GM23248 (cell line): Measurements from ENCODE around the gene IL12RB1. TPM values are rescaled to one million over a fixed set of nuclear protein-coding genes. Genes with fewer than 3 reads are reported as not detected.

Source experiments
- DNase-seq: peaks from one replicate; pipeline ENCODE4 v3.0.0-alpha.2; 2015
- H2AFZ ChIP-seq: fragments of 200-600 bp; sonication (generic); 2 replicates; pipeline ENCODE4 v1.6.1; 2016; ENCODE audit warnings: antibody characterized with exemption
- H3F3A ChIP-seq: fragments of 200-600 bp; sonication (generic); 2 replicates; pipeline ENCODE4 v1.6.1; 2016; ENCODE audit warnings: mild to moderate bottlenecking, antibody characterized with exemption, mixed run types; ENCODE audit not compliant: insufficient read depth
- H3K27ac ChIP-seq: fragments of 200-600 bp; sonication (generic); 2 replicates; pipeline ENCODE4 v1.5.1; 2016; ENCODE audit warnings: mild to moderate bottlenecking
- H3K27me3 ChIP-seq: fragments of 200-600 bp; sonication (generic); replicated peaks from 2 replicates; pipeline ENCODE4 v1.6.1; 2016; ENCODE audit warnings: mild to moderate bottlenecking; ENCODE audit not compliant: insufficient read depth
- H3K36me3 ChIP-seq: fragments of 200-600 bp; sonication (generic); 2 replicates; pipeline ENCODE4 v1.6.1; 2016; ENCODE audit warnings: low read depth, mild to moderate bottlenecking
- H3K4me1 ChIP-seq: fragments of 200-600 bp; sonication (generic); 2 replicates; pipeline ENCODE4 v1.6.1; 2016; ENCODE audit warnings: mild to moderate bottlenecking; ENCODE audit not compliant: insufficient read depth
- H3K4me2 ChIP-seq: fragments of 200-600 bp; sonication (generic); one replicate; pipeline ENCODE4 v1.6.1; 2016; ENCODE audit warnings: mild to moderate bottlenecking; ENCODE audit not compliant: unreplicated experiment
- H3K4me3 ChIP-seq: fragments of 200-600 bp; sonication (generic); 2 replicates; pipeline ENCODE4 v1.5.1; 2016; ENCODE audit warnings: mild to moderate bottlenecking
- H3K79me2 ChIP-seq: fragments of 200-600 bp; sonication (generic); 2 replicates; pipeline ENCODE4 v1.6.1; 2016; ENCODE audit warnings: mild to moderate bottlenecking; ENCODE audit not compliant: insufficient read depth
- H3K9ac ChIP-seq: fragments of 200-600 bp; sonication (generic); 2 replicates; pipeline ENCODE4 v1.6.1; 2016; ENCODE audit warnings: mild to moderate bottlenecking
- H3K9me2 ChIP-seq: fragments of 200-600 bp; sonication (generic); 2 replicates; pipeline ENCODE4 v1.6.1; 2016; ENCODE audit warnings: mixed run types, mild to moderate bottlenecking, moderate library complexity; ENCODE audit not compliant: insufficient read depth
- H3K9me3 ChIP-seq: fragments of 200-600 bp; sonication (generic); one replicate; pipeline ENCODE4 v1.6.1; 2017; ENCODE audit warnings: low read depth
- H4K20me1 ChIP-seq: fragments of 200-600 bp; sonication (generic); 2 replicates; pipeline ENCODE4 v1.6.0; 2016; ENCODE audit not compliant: insufficient read depth
- EZH2 ChIP-seq: fragments of 200-600 bp; sonication (generic); IDR thresholded peaks from 2 replicates; pipeline ENCODE4 v1.6.1; 2018; ENCODE audit warnings: antibody characterized with exemption, mild to moderate bottlenecking; ENCODE audit not compliant: insufficient read depth, poor library complexity, severe bottlenecking
- EZH2phosphoT487 ChIP-seq: fragments of 200-600 bp; sonication (generic); IDR thresholded peaks from 2 replicates; pipeline ENCODE4 v1.6.1; 2018; ENCODE audit warnings: antibody characterized with exemption, moderate library complexity, mild to moderate bottlenecking, low read depth; ENCODE audit not compliant: insufficient read depth
- WGBS, 2 experiments: methylation state at CpG; one replicate each; pipeline ENCODE4 v1.1.6; 2015 to 2017; ENCODE audit warnings: low lambda C conversion rate in 2 of 2, low coverage in 1 of 2; ENCODE audit errors: missing lambda C conversion rate in 2 of 2; 5-methylcytosine and 5-hydroxymethylcytosine counted together
- in situ Hi-C: fragments of 300-500 bp; cut with MboI; formaldehyde crosslinking; loops from 2 replicates; pipeline ENCODE4 v1.15.0; 2020
- polyA plus RNA-seq: library from polyadenylated mRNA; unstranded; fragments of >200 nt; fragmentation: Nextera tagmentation; extraction: Ambion mirVana; gene quantifications from 2 replicates; pipeline ENCODE4 v1.2.1, GENCODE V29; 2016
- total RNA-seq: library from RNA; depleted of rRNA; stranded (reverse); fragments of >200 nt; shearing (Covaris generic); gene quantifications from 2 replicates; pipeline ENCODE4 v1.2.3, GENCODE V29; 2014

IL12RB1 gene
- total and polyA plus RNA-seq, 2 experiments from 2014 or later: not detected

DNA sequence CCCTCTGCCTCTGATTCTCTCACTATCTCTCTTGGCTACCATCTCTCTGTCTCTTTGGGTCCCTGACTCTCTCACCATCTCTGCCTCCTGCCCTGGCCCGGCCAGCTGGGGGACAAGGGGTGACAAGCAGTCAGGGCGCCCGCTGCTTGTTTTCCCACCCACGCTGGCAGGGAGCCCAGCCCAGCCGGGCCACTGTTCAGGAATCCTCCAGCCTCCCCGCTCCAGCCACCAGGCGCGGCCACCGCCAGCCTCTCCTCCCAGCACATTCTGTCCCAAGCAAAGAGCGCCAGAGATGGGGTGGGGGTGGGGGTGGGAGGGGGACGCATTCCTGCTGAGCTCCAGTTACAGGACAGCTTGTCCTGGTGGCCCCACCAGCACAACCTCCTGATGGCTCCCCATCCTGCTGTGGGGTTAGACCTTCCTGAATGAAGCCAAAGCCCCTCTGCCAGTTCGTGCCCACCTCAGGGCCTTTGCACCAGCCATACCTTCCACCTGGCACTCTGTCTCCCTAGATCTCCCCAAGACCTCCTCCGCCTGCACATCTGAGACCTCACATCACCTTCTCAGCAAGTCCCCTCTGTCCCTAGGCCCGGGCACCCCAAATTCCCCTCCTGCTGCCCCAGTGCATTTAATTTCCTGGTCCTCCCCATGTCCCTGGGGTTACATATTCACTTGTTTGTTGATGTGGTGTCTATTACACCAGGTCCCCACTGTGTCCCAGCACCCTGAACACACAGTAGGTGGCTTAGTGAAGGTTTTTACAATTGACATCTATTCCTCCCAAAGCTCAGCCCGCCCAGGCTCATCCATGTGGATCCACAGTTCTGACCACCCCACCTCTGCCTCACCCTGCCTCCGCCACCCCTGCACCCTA, 66.3 kb downstream of the IL12RB1 start:
- no peak overlapping the region for H3K4me3 ChIP-seq
- H2AFZ ChIP-seq: peak overlapping the region; percentile 67
- TF ChIP-seq EZH2 (no peak), EZH2phosphoT487 (no peak)
- 29 to 30% methylated on average over 15 to 16 of the region's 16 CpGs for WGBS, 2 experiments
- no peaks in the 10 kb centered on the region for H3K9me2 ChIP-seq
- DNase-seq: peak; percentile 80
- H3K4me1 ChIP-seq: peaks cover 23% of the 10 kb centered on the region
- no peaks in the 10 kb centered on the region for H3K27me3 ChIP-seq
- H3K4me2 ChIP-seq: peak overlapping the region; percentile 42
- 0 out of 2 replicates have a peak, but pooled peaks cover 3% of the 10 kb centered on the region for H3F3A ChIP-seq
- H3K79me2 ChIP-seq: no peaks in the 10 kb centered on the region
- no peak overlapping the region for H3K27ac ChIP-seq
- no peaks in the 10 kb centered on the region; the same call in 1 of the 2 replicates for H3K36me3 ChIP-seq
- in situ Hi-C loops: no loop called here
- H4K20me1 ChIP-seq: no peaks in the 10 kb centered on the region
- H3K9me3 ChIP-seq: no peaks in the 10 kb centered on the region
- H3K9ac ChIP-seq: no peak overlapping the region

DNA sequence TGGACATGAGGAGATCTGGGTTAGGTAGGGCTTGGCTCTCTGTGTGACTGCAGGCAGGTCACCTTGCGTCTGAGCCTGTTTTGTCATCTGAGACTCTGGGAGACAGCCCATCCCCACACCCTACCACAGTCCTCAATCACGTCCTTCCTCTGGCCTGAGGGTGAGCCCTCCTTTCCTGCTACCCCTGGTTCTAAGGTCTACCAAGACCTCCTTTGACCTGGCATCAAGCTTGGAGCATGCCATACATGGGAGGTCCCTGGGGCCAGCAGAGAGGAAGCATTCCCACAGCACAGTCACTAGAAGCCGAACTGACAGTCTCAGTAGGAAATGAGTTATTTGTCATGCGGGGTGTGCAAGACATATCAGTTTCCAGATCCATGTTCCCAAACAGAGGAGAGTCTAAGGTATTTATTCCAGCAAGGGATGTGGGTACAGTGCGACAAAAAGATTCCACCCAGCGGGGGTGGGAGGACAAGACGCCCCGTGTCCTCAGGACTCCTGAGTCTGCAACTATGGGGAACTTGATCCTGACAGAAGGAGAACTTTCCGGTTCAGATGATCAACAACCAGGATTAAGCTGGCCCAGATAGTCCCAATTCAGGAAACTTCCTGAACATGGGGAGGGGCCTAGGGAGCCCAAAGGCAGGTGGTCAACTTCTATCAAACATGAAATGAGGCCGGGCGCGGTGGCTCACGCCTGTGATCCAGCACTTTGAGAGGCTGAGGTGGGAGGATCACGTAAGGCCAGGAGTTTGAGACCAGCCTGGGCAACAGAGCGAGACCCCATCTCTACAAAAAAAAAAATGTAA, 69.3 kb downstream of the IL12RB1 start:
- Histone ChIP-seq H3K4me1 (peaks cover 23% of the 10 kb centered on the region), H3K36me3 (peaks cover 14% of the 10 kb centered on the region; the same call in 1 of the 2 replicates), H3F3A (0 out of 2 replicates have a peak, but pooled peaks cover 11% of the 10 kb centered on the region), H3K9me2 (no peaks in the 10 kb centered on the region), H4K20me1 (no peaks in the 10 kb centered on the region), H2AFZ (peak overlapping the region; percentile 42; the same call in 1 of the 2 replicates), H3K9me3 (no peaks in the 10 kb centered on the region), H3K79me2 (no peaks in the 10 kb centered on the region), H3K9ac (no peak overlapping the region), H3K27me3 (no peaks in the 10 kb centered on the region), H3K4me3 (no peak overlapping the region), H3K4me2 (no peak overlapping the region), H3K27ac (no peak overlapping the region)
- in situ Hi-C loops: no loop called here
- no peak for TF ChIP-seq EZH2
- no peak for TF ChIP-seq EZH2phosphoT487
- DNase-seq: no peak
- WGBS, 2 experiments: 66 to 68% methylated on average over 15 of the region's 15 CpGs

DNA sequence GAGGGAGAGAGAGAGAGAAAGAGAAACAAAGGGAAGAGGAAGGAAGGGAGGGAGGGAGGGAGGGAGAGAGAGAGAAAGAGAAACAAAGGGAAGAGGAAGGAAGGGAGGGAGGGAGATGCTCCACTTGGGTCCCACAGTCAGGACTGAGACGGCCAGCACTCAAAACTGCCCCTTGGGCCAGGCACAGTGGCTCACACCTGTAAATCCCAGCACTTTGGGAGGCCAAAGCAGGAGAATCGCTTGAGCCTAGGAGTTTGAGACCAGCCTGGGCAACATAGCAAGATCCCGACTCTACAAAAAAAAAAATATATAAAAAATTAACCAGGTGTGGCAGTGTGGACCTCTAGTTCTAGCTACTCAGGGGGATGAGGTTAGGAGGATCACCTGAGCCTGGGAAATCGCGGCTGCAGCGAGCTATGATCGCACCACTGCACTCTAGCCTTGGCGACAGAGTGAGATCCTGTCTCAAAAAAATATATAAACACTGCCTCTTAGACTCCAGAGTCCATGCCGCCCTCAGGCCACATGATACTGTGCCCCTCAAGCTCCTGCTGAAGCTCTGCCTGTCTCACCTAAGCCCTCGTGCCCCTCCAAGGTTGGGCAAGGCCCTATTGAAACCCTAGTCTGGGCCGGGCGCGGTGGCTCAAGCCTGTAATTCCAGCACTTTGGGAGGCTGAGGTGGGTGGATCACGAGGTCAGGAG, 70.4 kb downstream of the IL12RB1 start:
- no peak overlapping the region for H3K27ac ChIP-seq
- no peak overlapping the region for H3K9ac ChIP-seq
- peaks cover 16% of the 10 kb centered on the region for H3K4me1 ChIP-seq
- peaks cover 18% of the 10 kb centered on the region; the same call in 1 of the 2 replicates for H3K36me3 ChIP-seq
- H3K4me2 ChIP-seq: no peak overlapping the region
- no peak for DNase-seq
- H3K27me3 ChIP-seq: no peaks in the 10 kb centered on the region
- H3K4me3 ChIP-seq: no peak overlapping the region
- H3K9me3 ChIP-seq: no peaks in the 10 kb centered on the region
- H3F3A ChIP-seq: 0 out of 2 replicates have a peak, but pooled peaks cover 11% of the 10 kb centered on the region
- no peaks in the 10 kb centered on the region for H4K20me1 ChIP-seq
- H3K79me2 ChIP-seq: no peaks in the 10 kb centered on the region
- in situ Hi-C loops: no loop called here
- H3K9me2 ChIP-seq: no peaks in the 10 kb centered on the region
- TF ChIP-seq EZH2phosphoT487 (no peak), EZH2 (no peak)
- H2AFZ ChIP-seq: no peak overlapping the region
- 93 to 94% methylated on average over 12 to 14 of the region's 14 CpGs for WGBS, 2 experiments

DNA sequence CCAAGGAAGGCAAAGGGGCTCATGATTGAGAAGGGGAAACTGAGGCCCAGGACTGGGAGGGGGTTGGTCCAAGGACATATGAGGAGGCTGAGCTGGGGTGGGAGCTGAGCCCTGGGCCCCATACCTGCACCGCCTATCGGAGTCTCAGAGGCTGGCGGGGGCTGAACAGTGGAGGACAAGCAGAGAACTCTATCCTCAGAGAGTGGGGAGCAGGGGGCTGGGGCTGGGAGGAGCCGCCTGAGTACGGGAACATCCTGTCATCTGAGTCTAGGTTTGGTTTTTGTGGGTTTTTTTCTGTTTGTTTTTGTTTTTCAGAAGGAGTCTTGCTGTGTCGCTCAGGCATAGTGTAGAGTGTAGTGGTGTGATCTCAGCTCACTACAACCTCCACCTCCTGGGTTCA, 72.5 kb downstream of the IL12RB1 start:
- 90 to 93% methylated on average over 6 of the region's 6 CpGs for WGBS, 2 experiments
- no peaks in the 10 kb centered on the region for H3K79me2 ChIP-seq
- no peak overlapping the region for H3K4me2 ChIP-seq
- TF ChIP-seq EZH2phosphoT487 (no peak), EZH2 (no peak)
- no peaks in the 10 kb centered on the region for H3K9me2 ChIP-seq
- H3K27ac ChIP-seq: no peak overlapping the region
- H3F3A ChIP-seq: 0 out of 2 replicates have a peak, but pooled peaks cover 11% of the 10 kb centered on the region
- no peaks in the 10 kb centered on the region for H3K27me3 ChIP-seq
- in situ Hi-C loops: no loop called here
- H2AFZ ChIP-seq: no peak overlapping the region
- 0 out of 2 replicates have a peak, but pooled peaks cover 3% of the 10 kb centered on the region for H3K4me1 ChIP-seq
- DNase-seq: no peak
- H3K36me3 ChIP-seq: peaks cover 26% of the 10 kb centered on the region; the same call in 1 of the 2 replicates
- no peak overlapping the region for H3K9ac ChIP-seq
- H4K20me1 ChIP-seq: no peaks in the 10 kb centered on the region
- no peak overlapping the region for H3K4me3 ChIP-seq
- H3K9me3 ChIP-seq: no peaks in the 10 kb centered on the region
